H1 (cell line): ENCODE results near the gene TDO2. TPM values are rescaled to one million over a fixed set of nuclear protein-coding genes. Genes with fewer than 3 reads are reported as not detected.

Experiments
- CTCF ChIA-PET: fragments of 300-600 bp; sonication (Branson Sonifier 250); formaldehyde crosslinking; loops from one replicate; lab custom pipeline; 2021; ENCODE audit not compliant: partially characterized antibody; lab: Charles Lee
- POLR2A ChIA-PET: fragments of 300-600 bp; sonication (Branson Sonifier 250); formaldehyde crosslinking; loops from one replicate; lab custom pipeline; 2021; ENCODE audit warnings: inconsistent platforms; ENCODE audit not compliant: partially characterized antibody; lab: Charles Lee
- DNase-seq, 2 experiments: peaks; one replicate each; pipeline versions ENCODE4 v3.0.0 to v3.0.0-alpha.2; 2010 to 2022; ENCODE audit warnings: low spot score in 2 of 2, low read depth in 1 of 2, mixed read lengths in 1 of 2
- FAIRE-seq: peaks from 2 replicates; lab custom pipeline; 2011; peaks lifted over from hg19 to GRCh38; lab: Jason Lieb, UNC
- H2AFZ ChIP-seq: 2 replicates; pipeline ENCODE4 v1.8.1; 2012; ENCODE audit warnings: low read length, inconsistent platforms
- H2AK5ac ChIP-seq: 2 replicates; pipeline ENCODE4 v1.6.1; 2013; ENCODE audit warnings: low read depth, low read length
- H2BK120ac ChIP-seq: replicated peaks from 2 replicates; pipeline ENCODE3; 2013; ENCODE audit warnings: low read depth, low read length, inconsistent platforms
- H2BK12ac ChIP-seq: 2 replicates; pipeline ENCODE4 v1.6.1; 2013; ENCODE audit warnings: low read depth, low read length
- H2BK15ac ChIP-seq: 2 replicates; pipeline ENCODE4 v1.6.1; 2013; ENCODE audit warnings: low read length
- H2BK20ac ChIP-seq: 2 replicates; pipeline ENCODE4 v1.6.1; 2013; ENCODE audit warnings: low read length
- H2BK5ac ChIP-seq: 2 replicates; pipeline ENCODE4 v1.6.1; 2013; ENCODE audit warnings: low read depth, low read length
- H3K14ac ChIP-seq: 2 replicates; pipeline ENCODE4 v1.6.1; 2013; ENCODE audit warnings: inconsistent platforms; ENCODE audit not compliant: insufficient read length
- H3K18ac ChIP-seq: 2 replicates; pipeline ENCODE4 v1.6.1; 2013; ENCODE audit warnings: low read length; ENCODE audit errors: extremely low read depth
- H3K23ac ChIP-seq: 2 replicates; pipeline ENCODE4 v1.6.1; 2013; ENCODE audit warnings: inconsistent platforms; ENCODE audit not compliant: insufficient read length
- H3K23me2 ChIP-seq: 2 replicates; pipeline ENCODE4 v1.6.1; 2013; ENCODE audit warnings: low read depth, low read length
- H3K27ac ChIP-seq: 2 replicates; pipeline ENCODE4 v1.6.1; 2011; ENCODE audit warnings: low read depth, low read length, inconsistent platforms
- H3K27me3 ChIP-seq, 4 experiments: replicated peaks in 1 of 4; 1 replicate in 1 of 4; 2 replicates in 3 of 4; pipeline versions ENCODE4 v1.6.1 to v1.8.1; 2011 to 2013; ENCODE audit warnings: low read length in 3 of 4, mild to moderate bottlenecking in 3 of 4, inconsistent platforms in 2 of 4, mixed read lengths in 2 of 4, moderate library complexity in 1 of 4; ENCODE audit not compliant: control insufficient read depth in 3 of 4, insufficient read depth in 3 of 4; ENCODE audit errors: extremely low read depth in 1 of 4
- H3K36me3 ChIP-seq, 4 experiments: 2 replicates each; pipeline versions ENCODE4 v1.6.1 to v1.8.1; 2011 to 2013; ENCODE audit warnings: mild to moderate bottlenecking in 4 of 4, low read length in 3 of 4, moderate library complexity in 2 of 4, control low read depth in 1 of 4, inconsistent platforms in 1 of 4; ENCODE audit not compliant: insufficient read depth in 4 of 4, control insufficient read depth in 2 of 4
- H3K4ac ChIP-seq: replicated peaks from 2 replicates; pipeline ENCODE3; 2013; ENCODE audit warnings: low read length, low read depth, mixed read lengths, inconsistent platforms; ENCODE audit not compliant: insufficient read length
- H3K4me1 ChIP-seq, 4 experiments: replicated peaks in 1 of 4; 1 replicate in 1 of 4; 2 replicates in 3 of 4; pipeline versions ENCODE4 v1.6.1 to v1.8.1; 2011 to 2013; ENCODE audit warnings: low read length in 3 of 4, inconsistent platforms in 2 of 4, mixed read lengths in 1 of 4; ENCODE audit not compliant: insufficient read depth in 4 of 4, control insufficient read depth in 3 of 4
- H3K4me2 ChIP-seq, 2 experiments: 2 replicates each; pipeline versions ENCODE4 v1.6.1 to v1.8.1; 2011 to 2013; ENCODE audit warnings: low read depth in 2 of 2, low read length in 2 of 2, control low read depth in 1 of 2, inconsistent platforms in 1 of 2, mild to moderate bottlenecking in 1 of 2; ENCODE audit not compliant: insufficient read depth in 1 of 2
- H3K4me3 ChIP-seq, 4 experiments: fragments of 200-600, 300-600 bp in 1 of 4; sonication (generic), shearing (Covaris generic), sonication (Bioruptor Twin) in 1 of 4; 2 replicates each; pipeline versions ENCODE4 v1.5.1 to v1.8.1; 2011 to 2016; ENCODE audit warnings: low read length in 4 of 4, low read depth in 3 of 4, control low read depth in 2 of 4, inconsistent platforms in 2 of 4, mild to moderate bottlenecking in 2 of 4, mixed read lengths in 1 of 4, moderate library complexity in 1 of 4; ENCODE audit not compliant: insufficient read depth in 2 of 4; ENCODE audit errors: extremely low read depth in 1 of 4
- H3K56ac ChIP-seq: replicated peaks from 2 replicates; pipeline ENCODE3; 2013; ENCODE audit warnings: low read depth, mild to moderate bottlenecking, mixed read lengths, low read length, inconsistent platforms; ENCODE audit not compliant: insufficient read length
- H3K79me1 ChIP-seq: 2 replicates; pipeline ENCODE4 v1.6.1; 2013; ENCODE audit warnings: low read depth, low read length, control low read depth
- H3K79me2 ChIP-seq, 2 experiments: 2 replicates each; pipeline versions ENCODE4 v1.6.1 to v1.8.1; 2012 to 2013; ENCODE audit warnings: low read length in 2 of 2, mild to moderate bottlenecking in 2 of 2, inconsistent platforms in 1 of 2; ENCODE audit not compliant: insufficient read depth in 2 of 2, control insufficient read depth in 1 of 2
- H3K9ac ChIP-seq, 4 experiments: replicated peaks in 1 of 4; 1 replicate in 1 of 4; 2 replicates in 3 of 4; pipeline versions ENCODE4 v1.6.1 to v1.8.1; 2011 to 2013; ENCODE audit warnings: low read depth in 3 of 4, low read length in 3 of 4, control low read depth in 2 of 4, mild to moderate bottlenecking in 2 of 4, moderate library complexity in 2 of 4, inconsistent platforms in 1 of 4; ENCODE audit errors: extremely low read depth in 1 of 4
- H3K9me3 ChIP-seq, 2 experiments: 2 replicates each; pipeline versions ENCODE4 v1.6.1 to v1.8.1; 2012 to 2013; ENCODE audit warnings: mild to moderate bottlenecking in 2 of 2, moderate library complexity in 2 of 2, control low read depth in 1 of 2, inconsistent platforms in 1 of 2, low read depth in 1 of 2, low read length in 1 of 2, mixed read lengths in 1 of 2; ENCODE audit not compliant: insufficient read depth in 2 of 2
- H4K20me1 ChIP-seq, 2 experiments: replicated peaks in 1 of 2; 2 replicates each; pipeline versions ENCODE3 to v1.8.1; 2011 to 2013; ENCODE audit warnings: inconsistent platforms in 2 of 2, low read length in 2 of 2, mild to moderate bottlenecking in 1 of 2; ENCODE audit not compliant: insufficient read depth in 2 of 2, control insufficient read depth in 1 of 2
- H4K5ac ChIP-seq: 2 replicates; pipeline ENCODE4 v1.6.1; 2013; ENCODE audit warnings: low read length, low read depth, mixed read lengths, inconsistent platforms; ENCODE audit not compliant: insufficient read length
- H4K8ac ChIP-seq: 2 replicates; pipeline ENCODE4 v1.8.0; 2013; ENCODE audit warnings: mild to moderate bottlenecking, moderate library complexity, low read length, inconsistent platforms; ENCODE audit not compliant: insufficient read depth; ENCODE audit errors: extremely low read depth
- H4K91ac ChIP-seq: replicated peaks from 2 replicates; pipeline ENCODE3; 2013; ENCODE audit warnings: low read length, mixed read lengths, inconsistent platforms; ENCODE audit not compliant: insufficient read length
- CBX8 ChIP-seq: fragments of 300-800, 300-1000 bp; sonication (generic); IDR thresholded peaks from 2 replicates; pipeline ENCODE4 v1.7.1; 2016; ENCODE audit warnings: low read depth, low read length, borderline replicate concordance
- GABPA ChIP-seq: IDR thresholded peaks from 2 replicates; pipeline ENCODE4 v1.6.1; 2011; ENCODE audit warnings: mild to moderate bottlenecking, low read length, moderate library complexity, borderline replicate concordance; ENCODE audit not compliant: insufficient read depth
- GTF2F1 ChIP-seq: IDR thresholded peaks from 2 replicates; pipeline ENCODE4 v1.6.1; 2012; ENCODE audit warnings: low read depth, low read length, improper control_type of control experiment, borderline replicate concordance
- JUN ChIP-seq: IDR thresholded peaks from 2 replicates; pipeline ENCODE4 v1.6.1; 2011; ENCODE audit warnings: low read depth, mild to moderate bottlenecking, improper control_type of control experiment, low read length
- KDM1A ChIP-seq: fragments of 200-600, 300-600 bp; sonication (generic); IDR thresholded peaks from 2 replicates; pipeline ENCODE4 v1.7.1; 2016; ENCODE audit warnings: mild to moderate bottlenecking, low read length, borderline replicate concordance
- RBBP5 ChIP-seq: IDR thresholded peaks from 2 replicates; pipeline ENCODE4 v1.7.1; 2012; ENCODE audit warnings: low read depth, mild to moderate bottlenecking, inconsistent platforms, low read length, moderate library complexity, borderline replicate concordance
- SP2 ChIP-seq: IDR thresholded peaks from 2 replicates; pipeline ENCODE4 v1.6.1; 2012; ENCODE audit warnings: mild to moderate bottlenecking, low read length, inconsistent platforms
- TAF1 ChIP-seq: IDR thresholded peaks from 2 replicates; pipeline ENCODE4 v1.6.1; 2011; ENCODE audit warnings: mild to moderate bottlenecking, low read depth, low read length
- TCF12 ChIP-seq: IDR thresholded peaks from 2 replicates; pipeline ENCODE4 v1.6.1; 2011; ENCODE audit warnings: low read depth, mild to moderate bottlenecking, low read length
- TEAD4 ChIP-seq: IDR thresholded peaks from 2 replicates; pipeline ENCODE4 v1.6.1; 2012; ENCODE audit warnings: low read depth, low read length, inconsistent platforms, mixed read lengths
- YY1 ChIP-seq: IDR thresholded peaks from 2 replicates; pipeline ENCODE4 v1.6.1; 2011; ENCODE audit warnings: low read depth, mild to moderate bottlenecking, low read length
- WGBS, 2 experiments: shearing (Covaris generic) in 1 of 2; methylation state at CpG; one replicate each; pipeline versions ENCODE4 v1.1.6 to v1.1.7; 2013 to 2015; ENCODE audit warnings: low lambda C conversion rate in 2 of 2, mixed read lengths in 2 of 2, inconsistent platforms in 1 of 2, low coverage in 1 of 2, missing lambda C conversion rate in 1 of 2; ENCODE audit not compliant: insufficient replicate concordance in 2 of 2, insufficient coverage in 1 of 2, insufficient read length in 1 of 2; ENCODE audit errors: extremely low coverage in 1 of 2, missing lambda C conversion rate in 1 of 2; 5-methylcytosine and 5-hydroxymethylcytosine counted together
- polyA plus RNA-seq, 7 experiments: library from polyadenylated mRNA; depleted of rRNA in 3 of 7; stranded (reverse) in 5 of 7; unstranded in 2 of 7; fragments of >200 nt in 5 of 7; fragments of 200-250 nt in 2 of 7; gene quantifications; 1 replicate in 5 of 7; 2 replicates in 1 of 7; 4 replicates in 1 of 7; pipeline versions ENCODE4 v1.2.1 to v1.2.3, GENCODE V29; 2011 to 2013; ENCODE audit warnings: missing spikeins in 2 of 7, mixed read lengths in 2 of 7
- total RNA-seq: library from RNA; stranded (reverse); fragmentation: NEBNext Ultra II Directional; extraction: Animal tissue kit (Norgen Biotek cat#: 25700); gene quantifications from 2 replicates; pipeline ENCODE4 v1.2.1, GENCODE V29; 2021
- TF ChIP-seq, protein P1 (sequence below): IDR thresholded peaks from 2 replicates; pipeline ENCODE4 v1.6.1; 2011; ENCODE audit warnings: low read length, improper control_type of control experiment

Gene TDO2
- total and polyA plus RNA-seq, 2 of the 8 experiments (the other 6 are each of a cell fraction or from before 2014, with no cell fraction given): 0.03 TPM; not detected in 1

DNA sequence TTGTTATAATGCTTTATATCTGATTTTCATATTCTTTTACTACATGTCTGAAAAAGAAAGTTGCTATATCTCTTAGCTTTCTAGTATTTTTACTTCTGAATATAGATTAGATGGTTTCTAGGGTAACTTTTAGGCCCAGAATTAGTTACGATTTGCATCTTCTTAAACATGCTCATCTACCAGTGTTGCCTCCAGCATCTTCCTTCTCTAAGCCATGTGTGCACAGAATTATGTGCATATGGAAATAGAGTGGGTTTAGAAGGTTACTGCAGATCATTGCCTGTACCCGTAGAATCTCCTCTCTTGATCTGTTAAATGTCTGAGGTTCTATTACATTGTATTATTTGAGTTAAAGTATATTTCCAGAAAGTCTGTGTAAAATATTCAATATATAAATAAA is 2.5 kb upstream of the TDO2 start:
- Histone ChIP-seq H3K9ac (no peak overlapping the region), H3K23me2 (no peaks in the 10 kb centered on the region), H2AK5ac (no peak overlapping the region), H3K79me1 (no peaks in the 10 kb centered on the region), H3K4me3 (no peak overlapping the region), H3K27me3 (no peaks in the 10 kb centered on the region), H2BK20ac (no peak overlapping the region), H3K27ac (no peak overlapping the region), H2BK12ac (no peak overlapping the region), H3K36me3 (no peaks in the 10 kb centered on the region), H3K4me1 (peaks cover 0 to 2% (median 0%) of the 10 kb centered on the region in 4 experiments; a peak in 1 of 7 replicates), H3K14ac (no peak overlapping the region), H3K4me2 (no peak overlapping the region), H3K4ac (no peak overlapping the region), H3K18ac (no peak overlapping the region), H4K91ac (no peak overlapping the region), H2BK15ac (no peak overlapping the region), H4K20me1 (no peaks in the 10 kb centered on the region), H3K9me3 (no peaks in the 10 kb centered on the region), H4K5ac (no peak overlapping the region), H2BK120ac (no peak overlapping the region), H3K23ac (no peak overlapping the region), H3K56ac (no peak overlapping the region), H2AFZ (no peak overlapping the region), H3K79me2 (no peaks in the 10 kb centered on the region), H4K8ac (no peak overlapping the region), H2BK5ac (no peak overlapping the region)
- POLR2A ChIA-PET: no interaction called here
- CTCF ChIA-PET: no interaction called here
- DNase-seq (no peak), FAIRE-seq (no peak)
- WGBS, 2 experiments: 96% methylated on average over 2 of the region's 2 CpGs; no CpG with 5 or more reads in 1 of the 2 experiments
- TF ChIP-seq GABPA: no peak
- TF ChIP-seq TAF1: no peak
- no peak for TF ChIP-seq CBX8
- TF ChIP-seq JUN: no peak
- TF ChIP-seq, protein P1, sequence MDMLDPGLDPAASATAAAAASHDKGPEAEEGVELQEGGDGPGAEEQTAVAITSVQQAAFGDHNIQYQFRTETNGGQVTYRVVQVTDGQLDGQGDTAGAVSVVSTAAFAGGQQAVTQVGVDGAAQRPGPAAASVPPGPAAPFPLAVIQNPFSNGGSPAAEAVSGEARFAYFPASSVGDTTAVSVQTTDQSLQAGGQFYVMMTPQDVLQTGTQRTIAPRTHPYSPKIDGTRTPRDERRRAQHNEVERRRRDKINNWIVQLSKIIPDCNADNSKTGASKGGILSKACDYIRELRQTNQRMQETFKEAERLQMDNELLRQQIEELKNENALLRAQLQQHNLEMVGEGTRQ: no peak
- no peak for TF ChIP-seq YY1
- TF ChIP-seq TEAD4: no peak
- no peak for TF ChIP-seq RBBP5
- TF ChIP-seq TCF12: no peak
- TF ChIP-seq SP2: no peak
- no peak for TF ChIP-seq KDM1A
- no peak for TF ChIP-seq GTF2F1
